Type B pancreatic cell (in vitro differentiated cells): ENCODE data around the gene GAB1. TPM values are rescaled to one million over a fixed set of nuclear protein-coding genes. Genes with fewer than 3 reads are reported as not detected.
A peak's percentile ranks its signal among the peaks of the same experiment; 100 is the strongest.

Experiments used
- DNase-seq: peaks from one replicate; pipeline ENCODE4 v3.0.0; 2021; ENCODE audit warnings: mixed read lengths; ENCODE audit not compliant: unreplicated experiment; ENCODE audit errors: extremely low spot score
- H3K27ac Mint-ChIP-seq: 2 replicates; pipeline ENCODE4 v1.8.0; 2021; ENCODE audit warnings: mild to moderate bottlenecking, mixed read lengths
- H3K27me3 Mint-ChIP-seq: 2 replicates; pipeline ENCODE4 v1.8.0; 2021; ENCODE audit warnings: mixed read lengths
- H3K36me3 Mint-ChIP-seq: 2 replicates; pipeline ENCODE4 v1.8.0; 2021; ENCODE audit warnings: mixed read lengths
- H3K4me1 Mint-ChIP-seq: one replicate; pipeline ENCODE4 v1.8.0; 2021; ENCODE audit warnings: mixed read lengths; ENCODE audit not compliant: unreplicated experiment
- H3K4me3 Mint-ChIP-seq: 2 replicates; pipeline ENCODE4 v1.8.0; 2021; ENCODE audit warnings: mild to moderate bottlenecking, mixed read lengths
- H3K9me3 Mint-ChIP-seq: 2 replicates; pipeline ENCODE4 v1.8.0; 2021; ENCODE audit warnings: mixed read lengths
- microRNA-seq: library from miRNA; unstranded; fragments of <30 nt; microRNA quantifications from one replicate; pipeline ENCODE4, GENCODE V29; 2020
- total RNA-seq: library from RNA; stranded (reverse); gene quantifications from 2 replicates; pipeline ENCODE4 v1.2.1, GENCODE V29; 2021; ENCODE audit warnings: low replicate concordance
- TF ChIP-seq, protein P1 (sequence below): fragments of 200-600 bp; sonication (generic); conservative IDR thresholded peaks from 2 replicates; pipeline ENCODE4 v1.5.0; 2021; ENCODE audit warnings: antibody characterized with exemption, mild to moderate bottlenecking

GAB1 gene
- total RNA-seq, 1 donor from 2014 or later: 27.0 TPM

DNA sequence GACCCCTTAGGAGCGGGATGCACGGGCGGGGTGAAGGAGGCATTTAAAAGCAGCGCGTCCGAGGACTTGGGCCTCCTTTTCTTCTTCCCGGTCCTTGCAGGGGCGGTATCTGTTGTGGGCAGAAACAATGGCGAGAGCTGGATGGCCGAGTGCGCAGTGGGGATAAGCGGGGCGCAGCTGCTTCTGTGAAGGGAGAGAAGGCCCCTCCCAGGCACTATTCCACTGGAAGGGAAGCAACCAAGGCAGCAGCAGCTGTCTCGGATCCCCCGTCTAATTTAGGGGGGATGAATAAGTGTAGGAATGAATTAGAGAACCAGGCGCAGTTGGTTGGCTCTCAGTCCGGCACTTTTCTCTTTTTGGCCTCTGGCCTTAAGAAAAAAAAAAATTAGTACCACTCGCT is 177.8 kb downstream of the GAB1 start:
- H3K9me3 Mint-ChIP-seq: no peaks in the 10 kb centered on the region
- H3K27ac Mint-ChIP-seq: peak overlapping the region; percentile 100
- peaks cover 28% of the 10 kb centered on the region for H3K4me1 Mint-ChIP-seq
- peak; percentile 74 for DNase-seq
- peak overlapping the region; percentile 96 for H3K4me3 Mint-ChIP-seq
- TF ChIP-seq, protein P1, sequence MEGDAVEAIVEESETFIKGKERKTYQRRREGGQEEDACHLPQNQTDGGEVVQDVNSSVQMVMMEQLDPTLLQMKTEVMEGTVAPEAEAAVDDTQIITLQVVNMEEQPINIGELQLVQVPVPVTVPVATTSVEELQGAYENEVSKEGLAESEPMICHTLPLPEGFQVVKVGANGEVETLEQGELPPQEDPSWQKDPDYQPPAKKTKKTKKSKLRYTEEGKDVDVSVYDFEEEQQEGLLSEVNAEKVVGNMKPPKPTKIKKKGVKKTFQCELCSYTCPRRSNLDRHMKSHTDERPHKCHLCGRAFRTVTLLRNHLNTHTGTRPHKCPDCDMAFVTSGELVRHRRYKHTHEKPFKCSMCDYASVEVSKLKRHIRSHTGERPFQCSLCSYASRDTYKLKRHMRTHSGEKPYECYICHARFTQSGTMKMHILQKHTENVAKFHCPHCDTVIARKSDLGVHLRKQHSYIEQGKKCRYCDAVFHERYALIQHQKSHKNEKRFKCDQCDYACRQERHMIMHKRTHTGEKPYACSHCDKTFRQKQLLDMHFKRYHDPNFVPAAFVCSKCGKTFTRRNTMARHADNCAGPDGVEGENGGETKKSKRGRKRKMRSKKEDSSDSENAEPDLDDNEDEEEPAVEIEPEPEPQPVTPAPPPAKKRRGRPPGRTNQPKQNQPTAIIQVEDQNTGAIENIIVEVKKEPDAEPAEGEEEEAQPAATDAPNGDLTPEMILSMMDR: no peak
- peaks cover 21% of the 10 kb centered on the region for H3K36me3 Mint-ChIP-seq
- H3K27me3 Mint-ChIP-seq: peaks cover 4% of the 10 kb centered on the region

DNA sequence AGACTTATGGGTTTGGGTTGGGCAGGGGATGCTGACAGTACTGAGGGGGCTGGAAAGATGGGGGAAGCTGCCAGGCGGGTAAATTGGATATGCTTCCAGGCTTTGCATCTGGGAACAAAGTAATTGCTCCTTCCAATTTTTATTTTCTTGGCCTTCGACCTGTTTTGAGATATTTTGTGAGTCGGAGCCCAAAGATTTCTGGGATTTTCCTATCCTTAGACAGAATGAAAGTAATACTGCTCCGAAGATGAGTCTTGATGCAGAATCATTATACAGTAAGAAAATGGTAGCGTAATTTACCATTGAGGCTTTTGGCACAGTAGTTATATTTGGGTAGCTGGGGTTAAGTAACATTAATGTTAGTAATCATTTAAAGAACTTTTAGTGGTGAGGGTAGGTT is 178.2 kb downstream of the GAB1 start:
- no peak for DNase-seq
- H3K4me1 Mint-ChIP-seq: peaks cover 32% of the 10 kb centered on the region
- H3K9me3 Mint-ChIP-seq: no peaks in the 10 kb centered on the region
- H3K27me3 Mint-ChIP-seq: peaks cover under 1% of the 10 kb centered on the region
- peak overlapping the region; percentile 96 for H3K4me3 Mint-ChIP-seq
- H3K36me3 Mint-ChIP-seq: peaks cover 25% of the 10 kb centered on the region
- H3K27ac Mint-ChIP-seq: peak overlapping the region; percentile 100
- TF ChIP-seq, protein P1: no peak

DNA sequence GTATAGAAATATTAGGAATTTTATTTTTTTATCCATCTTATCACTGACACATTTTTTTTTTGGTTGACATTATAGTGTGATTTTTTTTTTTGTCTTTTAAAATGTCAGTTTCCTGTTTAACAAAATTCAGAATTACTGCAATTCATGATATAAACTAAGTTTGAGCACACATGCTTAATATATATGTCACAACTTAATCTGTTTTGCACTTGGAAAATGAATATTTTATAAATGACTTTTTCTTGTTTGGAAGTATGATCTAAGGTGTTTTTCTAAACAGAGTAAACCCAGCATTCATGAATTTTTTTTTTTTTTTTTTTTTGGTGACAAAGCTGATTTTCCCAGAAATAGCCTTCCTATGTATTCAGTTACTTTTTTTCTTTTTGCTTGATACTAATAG is 179.2 kb downstream of the GAB1 start:
- TF ChIP-seq, protein P1: no peak
- H3K27ac Mint-ChIP-seq: peak overlapping the region; percentile 1
- H3K4me1 Mint-ChIP-seq: peaks cover 33% of the 10 kb centered on the region
- peak overlapping the region; percentile 96 for H3K4me3 Mint-ChIP-seq
- no peaks in the 10 kb centered on the region for H3K9me3 Mint-ChIP-seq
- no peaks in the 10 kb centered on the region for H3K27me3 Mint-ChIP-seq
- DNase-seq: no peak
- peaks cover 31% of the 10 kb centered on the region for H3K36me3 Mint-ChIP-seq

DNA sequence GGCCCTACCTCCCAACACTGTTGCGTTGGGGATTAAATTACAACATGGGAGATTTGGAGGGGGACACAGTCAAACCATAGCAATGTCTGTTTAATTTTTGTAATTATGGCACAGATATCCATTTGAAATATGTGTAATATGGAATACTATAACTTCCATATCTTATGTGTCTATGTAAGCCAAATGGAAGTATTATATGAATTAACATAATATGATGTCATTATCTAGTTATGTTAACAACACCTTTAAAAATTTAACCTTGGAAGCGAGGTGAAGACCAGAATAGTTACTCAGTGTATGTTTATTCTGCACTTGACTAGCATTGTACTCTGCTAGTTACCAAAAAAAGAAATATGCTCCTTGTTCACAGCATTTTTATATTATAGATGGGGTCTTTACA is 181.1 kb downstream of the GAB1 start:
- Mint-ChIP-seq H3K27me3 (no peaks in the 10 kb centered on the region), H3K4me1 (peaks cover 33% of the 10 kb centered on the region), H3K4me3 (no peak overlapping the region), H3K36me3 (peaks cover 41% of the 10 kb centered on the region), H3K9me3 (no peaks in the 10 kb centered on the region), H3K27ac (no peak overlapping the region)
- DNase-seq: no peak
- TF ChIP-seq, protein P1: no peak

Small RNAs within 50 kb of the gene (microRNA-seq; reads per million reads assigned to microRNA genes)
- 2.5 reads per million for gene MIR3139

Other genes starting within 250 kb of the GAB1 start
- 21.9 and 23.8 TPM in 2 replicates for gene USP38, start 152.0 kb upstream of the GAB1 start, total RNA-seq
- 52.2 and 69.2 TPM in 2 replicates for gene SMARCA5, start 176.8 kb downstream of the GAB1 start, total RNA-seq